Thoracic aorta (tissue), 2 donors: ENCODE results near the gene BORA. TPM values are rescaled to one million over a fixed set of nuclear protein-coding genes. Genes with fewer than 3 reads are reported as not detected.

Source experiments
- ATAC-seq: fragments of 150-250 bp; one replicate; pipeline ENCODE4 v1.8.0; 2017; ENCODE audit warnings: low read depth; ENCODE audit not compliant: insufficient number of reproducible peaks, low FRiP score
- DNase-seq: peaks from one replicate; pipeline ENCODE4 v3.0.0-alpha.2; 2020; ENCODE audit warnings: low spot score
- H3K27ac ChIP-seq, 2 donors: fragments of 200-600 bp; sonication (generic); 1 replicate in 1 of 2; 2 replicates in 1 of 2; pipeline ENCODE4 v1.5.1; 2016; ENCODE audit warnings: mild to moderate bottlenecking in 2 of 2, moderate library complexity in 2 of 2
- H3K27me3 ChIP-seq: fragments of 200-600 bp; sonication (generic); replicated peaks from 2 replicates; pipeline ENCODE4 v1.6.0; 2016; ENCODE audit warnings: mild to moderate bottlenecking; ENCODE audit not compliant: insufficient read depth
- H3K36me3 ChIP-seq: fragments of 200-600 bp; sonication (generic); one replicate; pipeline ENCODE4 v1.5.1; 2016
- H3K4me1 ChIP-seq, 2 donors: fragments of 200-600 bp; sonication (generic); 1 replicate in 1 of 2; 2 replicates in 1 of 2; pipeline versions ENCODE4 v1.5.1 to v1.6.0; 2016; ENCODE audit warnings: low read depth in 2 of 2, mild to moderate bottlenecking in 1 of 2; ENCODE audit not compliant: control insufficient read depth in 1 of 2
- H3K4me3 ChIP-seq: fragments of 200-600 bp; sonication (generic); 2 replicates; pipeline ENCODE4 v1.5.1; 2016; ENCODE audit warnings: mild to moderate bottlenecking
- H3K9me3 ChIP-seq: fragments of 200-600 bp; sonication (generic); 2 replicates; pipeline ENCODE4 v1.5.1; 2016
- CTCF ChIP-seq: fragments of 200-600 bp; sonication (generic); IDR thresholded peaks from one replicate; pipeline ENCODE4 v1.5.1; 2019; ENCODE audit warnings: antibody characterized with exemption
- total RNA-seq, 2 donors: library from RNA; depleted of rRNA; stranded (reverse); fragments of >200 nt; gene quantifications; one replicate each; pipeline versions ENCODE4 v1.1.0 to v1.2.3, GENCODE V29; 2016

Gene BORA
- total RNA-seq, 2 donors from 2014 or later: 2.6 to 9.9 TPM

DNA sequence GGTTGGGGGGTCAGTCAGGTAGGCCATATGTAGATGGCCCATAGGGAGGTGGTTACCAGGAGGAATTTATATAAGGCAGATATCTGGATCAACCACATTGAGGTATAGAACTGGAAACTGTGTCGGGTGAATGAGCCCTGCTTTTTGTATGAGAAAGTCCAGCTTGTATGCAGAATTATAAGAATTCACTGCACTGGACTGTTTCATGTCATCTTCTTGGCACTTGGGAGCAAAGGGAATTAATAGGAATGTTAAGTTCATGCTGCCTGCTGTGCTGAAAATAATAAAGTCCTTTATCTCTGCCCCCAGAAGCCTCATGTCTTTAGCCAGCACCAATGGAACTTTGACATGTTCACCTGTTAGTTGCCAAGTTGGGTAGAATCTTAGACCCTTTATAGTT is 12.3 kb downstream of the BORA start:
- no peak for DNase-seq
- Histone ChIP-seq H3K36me3 (peaks cover 5% of the 10 kb centered on the region), H3K27me3 (no peaks in the 10 kb centered on the region), H3K9me3 (no peaks in the 10 kb centered on the region), H3K27ac (no peak overlapping the region), H3K4me3 (no peak overlapping the region), H3K4me1 (no peaks in the 10 kb centered on the region)
- no peak for ATAC-seq
- TF ChIP-seq CTCF: no peak

GRCh38 chr13:72745260-72745659 is 17.5 kb downstream of the BORA start:
- DNase-seq (no peak), ATAC-seq (no peak)
- H3K27me3 ChIP-seq: no peaks in the 10 kb centered on the region
- no peak for TF ChIP-seq CTCF
- H3K4me3 ChIP-seq: no peak overlapping the region
- H3K9me3 ChIP-seq: no peaks in the 10 kb centered on the region
- H3K4me1 ChIP-seq: no peaks in the 10 kb centered on the region
- no peaks in the 10 kb centered on the region for H3K36me3 ChIP-seq
- no peak overlapping the region for H3K27ac ChIP-seq

GRCh38 chr13:72751220-72751619 is 23.5 kb downstream of the BORA start:
- TF ChIP-seq CTCF: no peak
- H3K4me1 ChIP-seq: no peaks in the 10 kb centered on the region

DNA sequence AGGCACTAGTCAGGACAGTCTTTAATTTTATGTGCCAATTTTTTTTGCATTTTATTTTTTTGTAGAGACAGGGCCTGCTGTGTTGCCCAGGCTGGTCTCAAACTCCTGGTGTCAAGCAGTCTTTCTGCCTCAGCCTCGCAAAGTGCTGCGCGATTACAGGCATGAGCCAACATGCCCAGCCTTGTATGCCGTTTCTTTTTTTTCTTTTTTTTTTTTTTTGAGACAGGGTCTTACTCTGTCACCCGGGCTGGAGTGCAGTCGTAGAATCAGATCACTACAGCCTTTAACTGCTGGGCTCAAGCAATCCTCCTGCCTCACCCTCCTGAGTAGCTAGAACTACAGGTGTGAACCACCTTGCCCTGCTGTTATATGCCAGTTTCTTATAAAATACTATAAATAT is 26.4 kb downstream of the BORA start:
- H3K36me3 ChIP-seq: peaks cover 32% of the 10 kb centered on the region

More at GRCh38 chr13:72751220-72751619, 23.5 kb downstream of the BORA start:
- Histone ChIP-seq H3K36me3 (peaks cover 16% of the 10 kb centered on the region), H3K27me3 (no peaks in the 10 kb centered on the region), H3K27ac (no peak overlapping the region), H3K9me3 (no peaks in the 10 kb centered on the region), H3K4me3 (no peak overlapping the region)
- DNase-seq: no peak
- ATAC-seq: no peak

GRCh38 chr13:72757792-72758535 is 30.2 kb downstream of the BORA start:
- no peaks in the 10 kb centered on the region for H3K9me3 ChIP-seq
- no peak for ATAC-seq
- H3K27ac ChIP-seq: no peak overlapping the region
- DNase-seq: no peak
- H3K27me3 ChIP-seq: no peaks in the 10 kb centered on the region
- peaks cover 0 to 1% of the 10 kb centered on the region in 2 donors for H3K4me1 ChIP-seq
- TF ChIP-seq CTCF: no peak
- peaks cover 54% of the 10 kb centered on the region for H3K36me3 ChIP-seq
- no peak overlapping the region for H3K4me3 ChIP-seq

More for the DNA sequence above, 26.4 kb downstream of the BORA start:
- DNase-seq: no peak
- Histone ChIP-seq H3K27me3 (no peaks in the 10 kb centered on the region), H3K9me3 (no peaks in the 10 kb centered on the region), H3K4me1 (no peaks in the 10 kb centered on the region), H3K4me3 (no peak overlapping the region), H3K27ac (no peak overlapping the region)
- no peak for ATAC-seq
- no peak for TF ChIP-seq CTCF
